IMR-90 (cell line): ENCODE results near the gene IL1RAPL1. TPM values are rescaled to one million over a fixed set of nuclear protein-coding genes. Genes with fewer than 3 reads are reported as not detected.

Experiments
- ATAC-seq: fragments of 200-7000 bp; cut with Tn5 transposase; 2 replicates; pipeline ENCODE4 v1.9.1; 2020; ENCODE audit warnings: low read depth, mild to moderate bottlenecking, moderate library complexity
- BruUV-seq: library from RNA; stranded (reverse); fragments of 400-500 nt; replicated peaks from 2 replicates; lab custom pipeline; 2021; lab: Mats Ljungman, UMichigan
- CTCF ChIA-PET: fragments of 300-600 bp; formaldehyde crosslinking; extraction: SDS; loops from one replicate; lab custom pipeline; 2021; ENCODE audit warnings: antibody characterized with exemption; lab: Yijun Ruan, JAX
- POLR2A ChIA-PET: fragments of 300-600 bp; sonication (Branson Sonifier 250); formaldehyde crosslinking; loops from one replicate; lab custom pipeline; 2022; ENCODE audit warnings: antibody characterized with exemption; ENCODE audit not compliant: unreplicated experiment; lab: Charles Lee
- DNase-seq: peaks from one replicate; pipeline ENCODE4 v3.0.0; 2013
- H2AFZ ChIP-seq: replicated peaks from 2 replicates; pipeline ENCODE3; 2013; ENCODE audit warnings: low read length, mild to moderate bottlenecking; ENCODE audit not compliant: poor library complexity
- H2AK5ac ChIP-seq: 2 replicates; pipeline ENCODE4 v1.6.1; 2013; ENCODE audit warnings: low read depth, low read length, inconsistent platforms
- H2AK9ac ChIP-seq: replicated peaks from 2 replicates; pipeline ENCODE3; 2013; ENCODE audit warnings: mild to moderate bottlenecking, low read depth, low read length, moderate library complexity; ENCODE audit not compliant: poor library complexity
- H2BK120ac ChIP-seq: 2 replicates; pipeline ENCODE4 v1.6.1; 2013; ENCODE audit warnings: low read depth, low read length, inconsistent platforms
- H2BK15ac ChIP-seq: 3 replicates; pipeline ENCODE4 v1.6.1; 2013; ENCODE audit warnings: low read depth, low read length, inconsistent platforms
- H2BK20ac ChIP-seq: 2 replicates; pipeline ENCODE4 v1.6.1; 2013; ENCODE audit warnings: low read depth, mild to moderate bottlenecking, inconsistent platforms, low read length, moderate library complexity
- H2BK5ac ChIP-seq: 2 replicates; pipeline ENCODE4 v1.6.1; 2013; ENCODE audit warnings: mild to moderate bottlenecking, low read depth, low read length, inconsistent platforms; ENCODE audit not compliant: poor library complexity, severe bottlenecking
- H3K14ac ChIP-seq: replicated peaks from 2 replicates; pipeline ENCODE4 v1.6.1; 2013; ENCODE audit warnings: low read depth, low read length, inconsistent platforms
- H3K18ac ChIP-seq: 2 replicates; pipeline ENCODE4 v1.6.1; 2013; ENCODE audit warnings: low read depth, low read length, control low read depth
- H3K23ac ChIP-seq: 2 replicates; pipeline ENCODE4 v1.6.1; 2013; ENCODE audit warnings: low read depth, low read length, inconsistent platforms
- H3K27ac ChIP-seq: 2 replicates; pipeline ENCODE4 v1.5.1; 2013; ENCODE audit warnings: mild to moderate bottlenecking, control low read depth, low read length; ENCODE audit not compliant: insufficient read depth
- H3K27me3 ChIP-seq: 2 replicates; pipeline ENCODE4 v1.6.1; 2013; ENCODE audit warnings: low read length; ENCODE audit not compliant: control insufficient read depth, insufficient read depth
- H3K36me3 ChIP-seq: 2 replicates; pipeline ENCODE4 v1.6.1; 2013; ENCODE audit warnings: low read length, mixed read lengths; ENCODE audit not compliant: control insufficient read depth, insufficient read depth
- H3K4ac ChIP-seq: 2 replicates; pipeline ENCODE4 v1.6.1; 2013; ENCODE audit warnings: low read depth, low read length, inconsistent platforms
- H3K4me1 ChIP-seq: 2 replicates; pipeline ENCODE4 v1.6.1; 2013; ENCODE audit warnings: low read length, mixed read lengths; ENCODE audit not compliant: control insufficient read depth, insufficient read depth
- H3K4me2 ChIP-seq: 2 replicates; pipeline ENCODE4 v1.6.1; 2013; ENCODE audit warnings: low read depth, mild to moderate bottlenecking, control low read depth, low read length, moderate library complexity
- H3K4me3 ChIP-seq: 2 replicates; pipeline ENCODE4 v1.5.1; 2013; ENCODE audit warnings: low read depth, mild to moderate bottlenecking, control low read depth, low read length, moderate library complexity; ENCODE audit not compliant: insufficient read depth
- H3K56ac ChIP-seq: 2 replicates; pipeline ENCODE4 v1.6.1; 2013; ENCODE audit warnings: low read length, inconsistent platforms; ENCODE audit not compliant: insufficient read depth; ENCODE audit errors: extremely low read depth
- H3K79me1 ChIP-seq, 2 experiments: 2 replicates each; pipeline ENCODE4 v1.6.1; 2013; ENCODE audit warnings: low read length in 2 of 2, inconsistent platforms in 1 of 2, low read depth in 1 of 2
- H3K9ac ChIP-seq: 2 replicates; pipeline ENCODE4 v1.6.1; 2013; ENCODE audit warnings: low read depth, low read length, control low read depth
- H3K9me1 ChIP-seq: 2 replicates; pipeline ENCODE4 v1.6.1; 2013; ENCODE audit warnings: low read length, inconsistent platforms; ENCODE audit not compliant: insufficient read depth
- H3K9me3 ChIP-seq: 2 replicates; pipeline ENCODE4 v1.6.1; 2013; ENCODE audit warnings: low read length; ENCODE audit not compliant: control insufficient read depth, insufficient read depth
- H4K20me1 ChIP-seq: 2 replicates; pipeline ENCODE4 v1.6.1; 2013; ENCODE audit warnings: low read length, inconsistent platforms; ENCODE audit not compliant: insufficient read depth
- H4K5ac ChIP-seq: 2 replicates; pipeline ENCODE4 v1.6.1; 2013; ENCODE audit warnings: mild to moderate bottlenecking, low read depth, low read length, control low read depth
- H4K8ac ChIP-seq, 2 experiments: 2 replicates each; pipeline ENCODE4 v1.6.1; 2013; ENCODE audit warnings: low read depth in 2 of 2, low read length in 2 of 2, control low read depth in 1 of 2, inconsistent platforms in 1 of 2
- H4K91ac ChIP-seq: 2 replicates; pipeline ENCODE4 v1.6.1; 2013; ENCODE audit warnings: low read depth, low read length, inconsistent platforms; ENCODE audit not compliant: insufficient read depth
- CEBPB ChIP-seq: IDR thresholded peaks from 2 replicates; pipeline ENCODE4 v1.6.1; 2012; ENCODE audit warnings: low read depth, low read length, improper control_type of control experiment
- CHD1 ChIP-seq: IDR thresholded peaks from 2 replicates; pipeline ENCODE4 v1.6.1; 2012; ENCODE audit warnings: low read depth, low read length, improper control_type of control experiment
- FOS ChIP-seq: fragments of 150-350 bp; IDR thresholded peaks from 2 replicates; pipeline ENCODE4 v1.6.1; 2016; ENCODE audit warnings: low read depth, low read length
- MAFK ChIP-seq: IDR thresholded peaks from 2 replicates; pipeline ENCODE4 v1.6.1; 2012; ENCODE audit warnings: low read depth, low read length, improper control_type of control experiment
- MAZ ChIP-seq: IDR thresholded peaks from 2 replicates; pipeline ENCODE4 v1.6.1; 2012; ENCODE audit warnings: low read depth, mild to moderate bottlenecking, low read length, improper control_type of control experiment, moderate library complexity, borderline replicate concordance
- NFE2L2 ChIP-seq: fragments of 150-350 bp; IDR thresholded peaks from 2 replicates; pipeline ENCODE4 v1.6.1; 2016; ENCODE audit warnings: low read depth, mild to moderate bottlenecking, low read length
- POLR2A ChIP-seq: IDR thresholded peaks from 2 replicates; pipeline ENCODE4 v1.6.1; 2012; ENCODE audit warnings: mild to moderate bottlenecking, low read depth, low read length
- RAD21 ChIP-seq: IDR thresholded peaks from 2 replicates; pipeline ENCODE4 v1.6.1; 2012; ENCODE audit warnings: low read length, improper control_type of control experiment
- RCOR1 ChIP-seq: IDR thresholded peaks from 2 replicates; pipeline ENCODE4 v1.6.1; 2012; ENCODE audit warnings: mild to moderate bottlenecking, low read length, improper control_type of control experiment; ENCODE audit not compliant: insufficient replicate concordance
- RFX5 ChIP-seq: IDR thresholded peaks from 2 replicates; pipeline ENCODE4 v1.8.0; 2012; ENCODE audit warnings: low read depth, mild to moderate bottlenecking, low read length, moderate library complexity
- SMC3 ChIP-seq: fragments of 150-350 bp; IDR thresholded peaks from 2 replicates; pipeline ENCODE4 v1.6.1; 2016; ENCODE audit warnings: low read depth, mild to moderate bottlenecking, antibody characterized with exemption, low read length, moderate library complexity
- USF2 ChIP-seq: fragments of 150-350 bp; IDR thresholded peaks from 2 replicates; pipeline ENCODE4 v1.6.1; 2017; ENCODE audit warnings: mild to moderate bottlenecking, antibody characterized with exemption, low read length, low read depth
- WGBS, 2 experiments: methylation state at CpG; one replicate each; pipeline versions ENCODE4 v1.1.5 to v1.1.7; 2013; ENCODE audit warnings: missing lambda C conversion rate in 2 of 2; ENCODE audit not compliant: insufficient read length in 1 of 2; ENCODE audit errors: extremely low coverage in 2 of 2; 5-methylcytosine and 5-hydroxymethylcytosine counted together
- dilution Hi-C: fragments of 300-500 bp; cut with HindIII; formaldehyde crosslinking; loops from one replicate; pipeline ENCODE4 v1.14.3; 2018; ENCODE audit warnings: low sequenced_read_pairs; ENCODE audit not compliant: unreplicated experiment
- in situ Hi-C: fragments of 300-500 bp; cut with MboI; formaldehyde crosslinking; loops from 3 replicates; pipeline ENCODE4 v1.14.3; 2019; ENCODE audit warnings: low sequenced_read_pairs, inconsistent platforms, mixed read lengths
- intact Hi-C: fragments of 100-400 bp; cut with micrococcal nuclease; formaldehyde crosslinking; loops from 2 replicates; pipeline ENCODE4 v1.10.0; 2022
- polyA plus RNA-seq, 3 experiments: library from polyadenylated mRNA; depleted of rRNA; stranded (reverse); fragments of >200 nt; gene quantifications; 2 replicates each; pipeline ENCODE4 v1.2.3, GENCODE V29; 2012; ENCODE audit warnings: low replicate concordance in 1 of 3
- total RNA-seq: library from RNA; depleted of rRNA; stranded (reverse); fragments of >200 nt; gene quantifications from 2 replicates; pipeline ENCODE4 v1.2.3, GENCODE V29; 2012
- TF ChIP-seq, protein P1 (sequence below): conservative IDR thresholded peaks from 2 replicates; pipeline ENCODE4 v1.5.1; 2012; ENCODE audit warnings: mild to moderate bottlenecking, low read depth, low read length, improper control_type of control experiment

The IL1RAPL1 gene
- total and polyA plus RNA-seq, 2 of the 4 experiments (the other 2 are of a cell fraction), result 1.5 to 9.0 TPM

- BruUV-seq, result no TSS peak
- Histone ChIP-seq H2AK9ac (no peak overlapping the region), H2BK15ac (no peak overlapping the region), H3K4me2 (no peak overlapping the region), H3K4me1 (no peaks in the 10 kb centered on the region), H3K79me1 (no peaks in the 10 kb centered on the region), H3K9ac (no peak overlapping the region), H3K9me1 (no peaks in the 10 kb centered on the region), H2BK20ac (no peak overlapping the region), H4K91ac (no peak overlapping the region), H2BK5ac (no peak overlapping the region), H3K56ac (no peak overlapping the region), H3K4me3 (no peak overlapping the region), H3K27me3 (no peaks in the 10 kb centered on the region), H3K36me3 (no peaks in the 10 kb centered on the region), H3K27ac (no peak overlapping the region), H3K4ac (no peak overlapping the region), H2BK120ac (no peak overlapping the region), H3K18ac (no peak overlapping the region), H3K14ac (no peak overlapping the region), H2AFZ (no peak overlapping the region), H4K8ac (no peak overlapping the region), H2AK5ac (no peak overlapping the region), H3K9me3 (no peaks in the 10 kb centered on the region), H3K23ac (no peak overlapping the region), H4K20me1 (no peaks in the 10 kb centered on the region), H4K5ac (no peak overlapping the region)
- ATAC-seq, result no peak
- no peak for DNase-seq
- CTCF ChIA-PET, result no interaction called here
- POLR2A ChIA-PET, result no interaction called here
- dilution Hi-C loops (no loop called here), intact Hi-C loops (no loop called here), in situ Hi-C loops (no loop called here)
- TF ChIP-seq MAZ (no peak), RCOR1 (no peak), RFX5 (no peak), USF2 (no peak), NFE2L2 (no peak), FOS (no peak), POLR2A (no peak), SMC3 (no peak), CEBPB (no peak), CHD1 (no peak), RAD21 (no peak), MAFK (no peak)
- TF ChIP-seq, protein P1, sequence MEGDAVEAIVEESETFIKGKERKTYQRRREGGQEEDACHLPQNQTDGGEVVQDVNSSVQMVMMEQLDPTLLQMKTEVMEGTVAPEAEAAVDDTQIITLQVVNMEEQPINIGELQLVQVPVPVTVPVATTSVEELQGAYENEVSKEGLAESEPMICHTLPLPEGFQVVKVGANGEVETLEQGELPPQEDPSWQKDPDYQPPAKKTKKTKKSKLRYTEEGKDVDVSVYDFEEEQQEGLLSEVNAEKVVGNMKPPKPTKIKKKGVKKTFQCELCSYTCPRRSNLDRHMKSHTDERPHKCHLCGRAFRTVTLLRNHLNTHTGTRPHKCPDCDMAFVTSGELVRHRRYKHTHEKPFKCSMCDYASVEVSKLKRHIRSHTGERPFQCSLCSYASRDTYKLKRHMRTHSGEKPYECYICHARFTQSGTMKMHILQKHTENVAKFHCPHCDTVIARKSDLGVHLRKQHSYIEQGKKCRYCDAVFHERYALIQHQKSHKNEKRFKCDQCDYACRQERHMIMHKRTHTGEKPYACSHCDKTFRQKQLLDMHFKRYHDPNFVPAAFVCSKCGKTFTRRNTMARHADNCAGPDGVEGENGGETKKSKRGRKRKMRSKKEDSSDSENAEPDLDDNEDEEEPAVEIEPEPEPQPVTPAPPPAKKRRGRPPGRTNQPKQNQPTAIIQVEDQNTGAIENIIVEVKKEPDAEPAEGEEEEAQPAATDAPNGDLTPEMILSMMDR, result no peak
- no CpG with 5 or more reads among the region's 1 CpG for WGBS, 2 experiments
These were observed 63.9 kb downstream of the IL1RAPL1 start for GRCh38 chrX:28651186-28651585.
